NCI-H345 treated with DMSO at 0.1 percent for 48 hours (cell line): ENCODE results near the gene AP1AR.

Experiments
- DNase-seq: peaks from one replicate; lab custom pipeline; 2025; ENCODE audit not compliant: unreplicated experiment; lab: John Stamatoyannopoulos, UW

The AP1AR gene

GRCh38 chr4:112309263-112309791 is 77.7 kb downstream of the AP1AR start:
- peak; percentile 2 for DNase-seq

GRCh38 chr4:112311516-112311915 is 79.9 kb downstream of the AP1AR start:
- DNase-seq, result no peak

GRCh38 chr4:112312610-112313239 is 81.1 kb downstream of the AP1AR start:
- DNase-seq, result no peak

- no peak for DNase-seq
Measured at GRCh38 chr4:112315446-112315845, 83.9 kb downstream of the AP1AR start.

- no peak for DNase-seq
Measured at GRCh38 chr4:112316360-112316759, 84.8 kb downstream of the AP1AR start.

- no peak for DNase-seq
Measured at GRCh38 chr4:112318239-112319142, 86.9 kb downstream of the AP1AR start.
